Psoas muscle (tissue), 8 donors: ENCODE data around the gene MKI67. TPM values are rescaled to one million over a fixed set of nuclear protein-coding genes. Genes with fewer than 3 reads are reported as not detected.
"Not testable (repeated sequence)": the region's sequence is repeated elsewhere in the genome, so short reads cannot be mapped to it uniquely, and the experiment has no call there.

Source experiments
- ATAC-seq, 4 donors: fragments of 200-7000 bp; cut with Tn5 transposase; one replicate each; pipeline ENCODE4 v1.9.1; 2020; ENCODE audit warnings: moderate library complexity in 3 of 4, mild to moderate bottlenecking in 2 of 4
- DNase-seq, 2 donors: peaks; one replicate each; pipeline ENCODE4 v3.0.0-alpha.2; 2020
- H3K27ac ChIP-seq: fragments of 200-600 bp; one replicate; pipeline ENCODE4 v1.8.0; 2022
- H3K27me3 ChIP-seq, 3 donors: fragments of 200-600 bp in 1 of 3; one replicate each; pipeline versions ENCODE4 v1.6.1 to v1.8.0; 2013 to 2022; ENCODE audit warnings: low read length in 2 of 3, mild to moderate bottlenecking in 2 of 3, moderate library complexity in 1 of 3; ENCODE audit not compliant: insufficient read depth in 3 of 3
- H3K36me3 ChIP-seq, 2 donors: fragments of 200-600 bp in 1 of 2; one replicate each; pipeline versions ENCODE4 v1.6.1 to v1.8.0; 2013 to 2022; ENCODE audit warnings: low read depth in 1 of 2, mild to moderate bottlenecking in 1 of 2, moderate library complexity in 1 of 2; ENCODE audit not compliant: insufficient read depth in 1 of 2
- H3K4me1 ChIP-seq: fragments of 200-600 bp; one replicate; pipeline ENCODE4 v1.8.0; 2022
- H3K4me3 ChIP-seq: fragments of 200-600 bp; one replicate; pipeline ENCODE4 v1.8.0; 2022; ENCODE audit warnings: mild to moderate bottlenecking
- H3K9me3 ChIP-seq: fragments of 200-600 bp; one replicate; pipeline ENCODE4 v1.8.0; 2022
- WGBS, 3 donors: extraction: QIAGEN DNeasy Blood & Tissue Kit; methylation state at CpG; one replicate each; pipeline versions ENCODE4 v1.1.6 to v1.1.7; 2013; 5-methylcytosine and 5-hydroxymethylcytosine counted together
- intact Hi-C, 2 donors: fragments of 100-400 bp; cut with DNase I; formaldehyde crosslinking; loops; one replicate each; pipeline versions ENCODE4 v1.11.0 to v1.14.2; 2022
- polyA plus RNA-seq, 3 donors: library from polyadenylated mRNA; stranded (reverse); fragments of 200-250 nt; gene quantifications; one replicate each; pipeline ENCODE4 v1.2.3, GENCODE V29; 2013
- total RNA-seq, 4 donors: library from RNA; stranded (reverse); fragmentation: NEBNext Ultra II Directional in 2 of 4; extraction: Animal tissue kit (Norgen Biotek cat#: 25700) in 2 of 4; gene quantifications; one replicate each; pipeline versions ENCODE4 v1.2.1 to v1.2.4, GENCODE V29; 2021 to 2023
- TF ChIP-seq, protein P1 (sequence below): fragments of 200-600 bp; IDR thresholded peaks from one replicate; pipeline ENCODE4 v1.8.0; 2022; ENCODE audit warnings: antibody characterized with exemption
- donor health status: healthy with polysubstance abuse.
- donor health status: DM: no; HTN: no; CAD: no; lungs with moderate emphysema.
- donor health status: Bipolar disorder and iron deficiency.
- donor health status: healthy.
- donor health status: DM: yes; HTN: yes; CAD: no.
- donor health status: DM: no; HTN: no; CAD: no.
- donor health status: DM: no; HTN: no; CAD: no.
- donor health status: DM: yes; HTN: yes; CAD: no.

Gene MKI67
- total and polyA plus RNA-seq, 7 donors: 0.02 to 0.84 (median 0.13) TPM; not detected in 1

DNA sequence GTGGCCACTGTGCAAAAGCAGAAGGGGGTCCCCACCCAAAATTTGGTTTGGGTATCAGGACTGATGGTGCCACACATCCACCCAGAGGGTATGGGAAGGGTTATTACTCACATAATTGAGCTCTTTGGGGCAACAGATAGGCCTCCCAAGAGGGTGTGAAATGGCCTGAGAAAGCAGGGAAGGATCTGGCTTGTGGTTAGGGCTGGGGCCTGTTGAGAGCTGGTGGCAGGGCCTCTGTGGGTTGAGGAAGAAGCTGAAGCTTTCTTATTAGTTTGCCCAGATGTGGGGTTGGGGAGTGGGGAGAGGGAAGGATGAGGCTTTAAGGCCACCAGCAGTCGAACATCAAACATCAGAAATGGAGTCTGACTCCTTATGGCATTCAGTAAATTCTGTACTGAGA is 18.3 kb upstream of the MKI67 start:
- no peak for DNase-seq
- Histone ChIP-seq H3K27me3 (peaks cover 0 to 9% (median 0%) of the 10 kb centered on the region in 3 donors), H3K27ac (no peak overlapping the region), H3K4me3 (no peak overlapping the region), H3K36me3 (no peaks in the 10 kb centered on the region), H3K9me3 (no peaks in the 10 kb centered on the region), H3K4me1 (no peaks in the 10 kb centered on the region)
- whole genome bisulfite sequencing, 3 donors: 64 to 80% (median 67%) methylated on average over 1 of the region's 1 CpG
- TF ChIP-seq, protein P1, sequence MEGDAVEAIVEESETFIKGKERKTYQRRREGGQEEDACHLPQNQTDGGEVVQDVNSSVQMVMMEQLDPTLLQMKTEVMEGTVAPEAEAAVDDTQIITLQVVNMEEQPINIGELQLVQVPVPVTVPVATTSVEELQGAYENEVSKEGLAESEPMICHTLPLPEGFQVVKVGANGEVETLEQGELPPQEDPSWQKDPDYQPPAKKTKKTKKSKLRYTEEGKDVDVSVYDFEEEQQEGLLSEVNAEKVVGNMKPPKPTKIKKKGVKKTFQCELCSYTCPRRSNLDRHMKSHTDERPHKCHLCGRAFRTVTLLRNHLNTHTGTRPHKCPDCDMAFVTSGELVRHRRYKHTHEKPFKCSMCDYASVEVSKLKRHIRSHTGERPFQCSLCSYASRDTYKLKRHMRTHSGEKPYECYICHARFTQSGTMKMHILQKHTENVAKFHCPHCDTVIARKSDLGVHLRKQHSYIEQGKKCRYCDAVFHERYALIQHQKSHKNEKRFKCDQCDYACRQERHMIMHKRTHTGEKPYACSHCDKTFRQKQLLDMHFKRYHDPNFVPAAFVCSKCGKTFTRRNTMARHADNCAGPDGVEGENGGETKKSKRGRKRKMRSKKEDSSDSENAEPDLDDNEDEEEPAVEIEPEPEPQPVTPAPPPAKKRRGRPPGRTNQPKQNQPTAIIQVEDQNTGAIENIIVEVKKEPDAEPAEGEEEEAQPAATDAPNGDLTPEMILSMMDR: no peak
- intact Hi-C loops: no loop called here
- no peak for ATAC-seq

GRCh38 chr10:128143531-128143930 is 17.3 kb upstream of the MKI67 start:
- Histone ChIP-seq H3K36me3 (no peaks in the 10 kb centered on the region), H3K4me1 (no peaks in the 10 kb centered on the region), H3K27ac (no peak overlapping the region), H3K4me3 (no peak overlapping the region), H3K27me3 (no peaks in the 10 kb centered on the region), H3K9me3 (no peaks in the 10 kb centered on the region)
- no peak for DNase-seq
- ATAC-seq: no peak
- TF ChIP-seq, protein P1: no peak
- WGBS, 3 donors: 95 to 97% (median 95%) methylated on average over 2 of the region's 2 CpGs
- intact Hi-C loops: no loop called here

GRCh38 chr10:128140425-128140824 is 14.2 kb upstream of the MKI67 start:
- H3K27me3 ChIP-seq: no peaks in the 10 kb centered on the region
- 50 to 57% (median 53%) methylated on average over 3 of the region's 3 CpGs for WGBS, 3 donors
- DNase-seq (no peak), ATAC-seq (no peak)
- no peak overlapping the region for H3K4me3 ChIP-seq
- H3K36me3 ChIP-seq: no peaks in the 10 kb centered on the region
- H3K27ac ChIP-seq: no peak overlapping the region
- H3K9me3 ChIP-seq: no peaks in the 10 kb centered on the region
- intact Hi-C loops: no loop called here
- no peaks in the 10 kb centered on the region for H3K4me1 ChIP-seq
- TF ChIP-seq, protein P1: no peak

DNA sequence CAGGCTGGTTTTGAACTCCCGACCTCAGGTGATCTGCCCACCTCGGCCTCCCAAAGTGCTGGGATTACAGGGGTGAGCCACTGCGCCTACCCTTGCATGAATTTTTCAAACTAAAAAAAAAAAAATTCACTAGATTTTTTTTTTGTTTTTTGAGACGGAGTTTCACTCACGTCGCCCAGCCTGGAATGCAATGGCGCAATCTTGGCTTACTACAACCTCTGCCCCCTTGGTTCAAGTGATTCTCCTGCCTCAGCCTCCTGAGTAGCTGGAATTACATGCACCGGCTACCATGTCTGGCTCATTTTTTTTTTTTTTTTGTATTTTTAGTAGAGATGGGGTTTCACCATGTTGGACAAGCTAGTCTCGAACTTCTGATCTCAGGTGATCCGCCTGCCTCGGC is 12.2 kb upstream of the MKI67 start:
- H3K9me3 ChIP-seq, H3K27me3 ChIP-seq, DNase-seq, H3K27ac ChIP-seq, ATAC-seq, intact Hi-C loops, H3K36me3 ChIP-seq, H3K4me3 ChIP-seq, H3K4me1 ChIP-seq: not testable (repeated sequence)
- 93 to 98% (median 95%) methylated on average over 11 of the region's 11 CpGs for WGBS, 3 donors

DNA sequence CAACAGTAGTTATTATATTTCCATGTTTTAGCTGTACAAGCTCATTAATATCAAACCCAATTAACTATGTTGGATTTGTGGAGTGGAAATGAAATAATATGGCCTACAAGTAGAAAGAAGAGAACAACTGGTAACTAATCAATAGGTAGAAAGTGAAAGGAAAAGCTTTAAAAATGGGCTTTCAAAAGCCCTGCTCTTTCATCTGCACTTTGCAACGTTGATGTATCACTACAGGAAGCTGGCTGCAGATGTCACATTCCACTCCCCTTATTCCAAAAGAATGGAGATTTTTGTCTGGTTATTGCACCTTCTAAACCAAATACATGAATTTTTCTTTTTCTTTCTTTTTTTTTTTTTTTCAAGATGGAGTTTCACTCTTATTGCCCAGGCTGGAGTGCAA is 11.7 kb upstream of the MKI67 start:
- TF ChIP-seq, protein P1: no peak
- Histone ChIP-seq H3K9me3 (no peaks in the 10 kb centered on the region), H3K27me3 (no peaks in the 10 kb centered on the region), H3K36me3 (no peaks in the 10 kb centered on the region), H3K4me3 (no peak overlapping the region), H3K27ac (no peak overlapping the region), H3K4me1 (no peaks in the 10 kb centered on the region)
- intact Hi-C loops: no loop called here
- ATAC-seq (no peak), DNase-seq (no peak)
- WGBS, 3 donors: 40 to 47% (median 46%) methylated on average over 1 of the region's 1 CpG
